GM12872 (cell line): Measurements from ENCODE around the gene RNF167.

ENCODE experiments used
- TF ChIP-seq, protein P1 (sequence below): IDR thresholded peaks from 3 replicates; pipeline ENCODE4 v1.5.1; 2011; ENCODE audit warnings: low read depth, mild to moderate bottlenecking, low read length, moderate library complexity; ENCODE audit not compliant: insufficient read depth

Gene RNF167

GRCh38 chr17:4955091-4955490 lies 15.0 kb downstream of the RNF167 start:
- TF ChIP-seq, protein P1, sequence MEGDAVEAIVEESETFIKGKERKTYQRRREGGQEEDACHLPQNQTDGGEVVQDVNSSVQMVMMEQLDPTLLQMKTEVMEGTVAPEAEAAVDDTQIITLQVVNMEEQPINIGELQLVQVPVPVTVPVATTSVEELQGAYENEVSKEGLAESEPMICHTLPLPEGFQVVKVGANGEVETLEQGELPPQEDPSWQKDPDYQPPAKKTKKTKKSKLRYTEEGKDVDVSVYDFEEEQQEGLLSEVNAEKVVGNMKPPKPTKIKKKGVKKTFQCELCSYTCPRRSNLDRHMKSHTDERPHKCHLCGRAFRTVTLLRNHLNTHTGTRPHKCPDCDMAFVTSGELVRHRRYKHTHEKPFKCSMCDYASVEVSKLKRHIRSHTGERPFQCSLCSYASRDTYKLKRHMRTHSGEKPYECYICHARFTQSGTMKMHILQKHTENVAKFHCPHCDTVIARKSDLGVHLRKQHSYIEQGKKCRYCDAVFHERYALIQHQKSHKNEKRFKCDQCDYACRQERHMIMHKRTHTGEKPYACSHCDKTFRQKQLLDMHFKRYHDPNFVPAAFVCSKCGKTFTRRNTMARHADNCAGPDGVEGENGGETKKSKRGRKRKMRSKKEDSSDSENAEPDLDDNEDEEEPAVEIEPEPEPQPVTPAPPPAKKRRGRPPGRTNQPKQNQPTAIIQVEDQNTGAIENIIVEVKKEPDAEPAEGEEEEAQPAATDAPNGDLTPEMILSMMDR: no peak

- TF ChIP-seq, protein P1: peak; percentile 37; the same call in 2 of the 3 replicates
These were observed 16.5 kb downstream of the RNF167 start for GRCh38 chr17:4956493-4957061.

GRCh38 chr17:4958102-4958501 lies 18.0 kb downstream of the RNF167 start:
- TF ChIP-seq, protein P1: no peak

- TF ChIP-seq, protein P1: no peak
These were observed 19.3 kb downstream of the RNF167 start for GRCh38 chr17:4959261-4959965.

GRCh38 chr17:4960279-4960922 lies 20.3 kb downstream of the RNF167 start:
- TF ChIP-seq, protein P1: no peak

GRCh38 chr17:4965311-4965986 lies 25.4 kb downstream of the RNF167 start:
- TF ChIP-seq, protein P1: no peak
